Measurements from ENCODE around the gene CDNF.
A peak's percentile ranks its signal among the peaks of the same experiment; 100 is the strongest.
"Not testable (repeated sequence)": the region's sequence is repeated elsewhere in the genome, so short reads cannot be mapped to it uniquely, and the experiment has no call there.

CDNF gene

DNA sequence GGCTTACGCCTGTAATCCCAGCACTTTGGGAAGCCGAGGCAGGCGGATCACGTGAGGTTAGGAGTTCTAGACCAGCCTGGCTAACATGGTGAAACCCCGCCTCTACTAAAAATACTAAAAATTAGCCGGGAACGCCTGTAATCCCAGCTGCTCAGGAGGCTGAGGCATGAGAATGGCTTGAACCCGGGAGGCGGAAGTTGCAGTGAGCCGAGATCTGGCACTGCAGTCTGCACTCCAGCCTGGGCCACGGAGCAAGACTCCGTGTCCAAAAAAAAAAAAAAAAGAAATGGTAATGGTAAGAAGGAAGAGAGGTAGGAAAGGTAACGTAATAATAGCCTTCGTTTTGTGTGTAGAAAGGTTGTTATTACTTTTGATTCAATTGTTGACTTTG is 1.5 kb upstream of the CDNF start:
- DNase-seq (ENCODE audit: low spot score) = no peak

- DNase-seq (ENCODE audit: low spot score) = no peak
Observed at GRCh38 chr10:14838582-14839304, 906 bp upstream of the CDNF start.

DNA sequence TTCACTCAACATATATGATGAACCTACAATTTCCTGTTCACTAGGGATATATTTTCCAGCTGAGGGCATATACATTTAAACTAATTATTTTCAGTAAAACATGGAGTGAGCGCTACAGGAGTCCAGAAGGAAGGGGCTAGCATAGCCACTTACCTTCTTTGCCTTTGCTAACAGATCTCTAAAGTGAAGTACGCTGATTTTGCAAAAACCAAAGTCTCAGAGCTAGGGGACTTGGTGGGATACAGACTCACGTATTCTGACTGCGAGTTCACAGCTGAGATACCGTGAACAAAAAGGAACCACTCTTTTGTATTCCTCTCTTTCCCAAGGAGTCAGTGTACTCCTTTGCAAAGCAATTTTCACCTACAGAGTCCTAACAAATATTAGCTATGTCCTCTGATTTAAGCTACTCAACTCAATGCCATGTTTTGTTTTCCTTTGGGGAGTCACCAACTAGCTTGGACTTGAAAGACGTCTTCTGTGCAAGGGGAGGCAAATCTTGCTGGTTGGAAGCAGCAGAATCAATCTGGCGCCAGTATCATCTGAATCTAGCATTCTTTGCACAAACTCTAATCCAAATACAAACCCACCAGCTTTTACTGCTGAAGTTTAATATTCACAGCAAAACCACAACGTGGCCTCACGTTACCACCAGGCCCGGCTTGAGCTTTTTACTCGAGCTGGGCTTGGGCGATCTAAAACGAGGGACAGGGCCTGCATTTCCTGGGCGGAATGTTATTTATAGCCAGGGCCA is 657 bp downstream of the CDNF start:
- DNase-seq (ENCODE audit: low spot score) = no peak

DNA sequence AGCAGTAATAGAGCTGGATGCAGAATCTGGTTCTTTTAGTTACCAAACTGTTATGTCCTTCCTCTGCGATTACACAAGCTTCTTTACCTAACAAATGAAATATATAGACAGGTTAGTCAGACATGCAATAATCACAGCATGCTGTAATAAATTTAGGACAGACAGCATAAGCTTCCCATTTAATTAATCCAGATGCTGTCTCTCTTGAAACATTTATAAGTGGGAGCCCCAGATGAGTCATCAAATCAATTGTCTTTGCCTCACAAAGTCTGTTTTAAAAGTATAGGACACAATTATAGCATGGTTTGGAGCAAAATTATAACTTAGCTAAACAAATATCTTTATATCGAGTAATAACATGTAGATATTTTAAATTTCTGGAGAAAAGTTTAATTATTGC is 1.6 kb downstream of the CDNF start:
- DNase-seq (ENCODE audit: low spot score) = no peak

- no peak for DNase-seq (ENCODE audit: low spot score)
Observed at GRCh38 chr10:14833106-14833505, 4.7 kb downstream of the CDNF start.

DNA sequence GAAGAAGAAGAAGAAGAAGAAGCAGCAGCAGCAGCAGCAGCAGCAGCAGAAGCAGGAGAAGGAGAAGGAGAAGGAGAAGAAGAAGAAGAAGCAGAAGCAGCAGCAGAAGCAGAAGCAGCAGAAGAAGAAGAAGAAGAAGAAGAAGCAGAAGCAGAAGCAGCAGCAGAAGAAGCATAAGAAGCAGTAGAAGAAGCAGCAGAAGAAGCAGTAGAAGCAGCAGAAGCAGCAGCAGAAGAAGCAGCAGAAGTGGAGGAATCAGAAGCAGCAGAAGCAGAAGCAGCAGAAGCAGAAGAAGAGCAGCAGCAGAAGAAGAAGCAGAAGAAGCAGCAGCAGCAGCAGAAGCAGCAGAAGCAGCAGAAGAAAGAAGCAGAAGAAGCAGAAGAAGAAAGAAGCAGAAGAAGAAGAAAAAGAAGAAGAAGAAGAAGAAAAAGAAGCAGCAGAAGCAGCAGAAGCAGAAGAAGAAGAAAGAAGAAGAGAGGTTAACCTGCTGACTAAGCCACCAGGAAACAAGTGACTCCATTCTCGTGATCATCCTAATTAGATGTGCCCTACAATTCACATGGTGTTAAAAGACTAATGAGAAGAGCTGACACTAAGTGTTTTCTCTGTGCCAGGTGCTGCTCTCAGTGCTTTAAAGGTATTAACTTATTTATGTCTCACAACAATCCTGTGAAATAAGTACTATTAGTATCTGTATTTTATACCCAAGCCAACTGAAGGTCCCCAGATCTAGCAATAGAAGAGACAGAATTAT is 11.6 kb downstream of the CDNF start:
- DNase-seq (ENCODE audit: low spot score) = no peak

DNA sequence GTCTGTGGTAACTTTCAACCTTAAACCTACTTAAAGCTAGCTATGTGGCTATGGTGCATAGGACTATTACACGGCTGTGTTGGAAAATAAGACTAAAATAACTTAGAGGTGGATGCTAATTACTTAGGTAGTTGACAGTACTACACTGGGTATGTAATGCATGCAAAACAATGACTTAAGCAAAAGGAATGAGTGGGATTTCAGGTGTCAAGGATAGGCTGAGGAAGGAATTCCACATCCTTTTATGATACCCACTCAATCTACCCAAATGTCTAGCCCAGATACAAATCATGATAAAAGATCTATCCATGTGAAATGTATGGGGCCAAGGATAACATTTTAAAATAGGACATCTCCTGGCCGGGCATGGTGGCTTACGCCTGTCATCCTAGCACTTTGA is 13.9 kb downstream of the CDNF start:
- DNase-seq (ENCODE audit: low spot score) = no peak

DNA sequence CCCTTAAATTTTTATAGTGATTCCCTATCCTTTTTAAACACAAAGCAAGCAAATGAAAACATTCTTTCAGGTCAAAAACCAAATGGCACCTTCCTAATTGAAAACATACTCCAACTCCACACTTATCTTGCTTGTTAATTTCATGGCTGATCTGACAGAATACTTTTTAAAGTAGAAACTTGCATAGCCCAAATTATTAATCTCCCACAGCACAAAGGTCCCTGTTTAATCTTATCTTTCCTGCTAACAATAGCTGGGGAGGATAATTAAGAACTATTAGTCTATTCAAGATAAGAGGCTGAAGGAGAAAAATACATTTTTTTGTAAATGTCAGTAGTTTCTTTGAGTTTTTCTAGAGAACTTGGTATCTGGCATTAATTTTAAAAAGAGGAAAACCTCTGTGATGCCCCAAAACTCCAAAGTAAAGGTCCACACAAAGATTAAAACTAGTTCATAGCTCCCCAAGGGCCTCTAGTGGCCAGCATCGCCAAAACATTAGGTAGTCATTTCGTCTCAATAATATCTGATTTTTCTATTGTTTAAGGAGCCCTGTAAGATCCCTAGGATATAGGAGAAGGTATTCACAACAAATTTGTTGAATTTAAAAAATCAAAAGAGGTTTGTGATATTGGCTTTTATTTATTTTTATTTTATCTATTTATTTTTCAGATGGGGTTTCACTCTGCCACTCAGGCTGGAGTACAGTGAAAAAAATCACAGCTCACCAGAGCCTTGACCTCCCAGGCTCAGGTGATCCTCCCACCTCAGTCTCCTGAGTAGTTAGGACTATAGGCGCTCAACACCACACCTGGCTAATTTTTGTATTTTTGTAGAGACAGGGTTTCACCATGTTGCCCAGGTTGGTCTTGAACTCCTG is 14.7 kb downstream of the CDNF start:
- DNase-seq (ENCODE audit: low spot score) = peak; percentile 59

GRCh38 chr10:14821635-14822375 is 16.0 kb downstream of the CDNF start:
- DNase-seq (ENCODE audit: low spot score) = no peak

DNA sequence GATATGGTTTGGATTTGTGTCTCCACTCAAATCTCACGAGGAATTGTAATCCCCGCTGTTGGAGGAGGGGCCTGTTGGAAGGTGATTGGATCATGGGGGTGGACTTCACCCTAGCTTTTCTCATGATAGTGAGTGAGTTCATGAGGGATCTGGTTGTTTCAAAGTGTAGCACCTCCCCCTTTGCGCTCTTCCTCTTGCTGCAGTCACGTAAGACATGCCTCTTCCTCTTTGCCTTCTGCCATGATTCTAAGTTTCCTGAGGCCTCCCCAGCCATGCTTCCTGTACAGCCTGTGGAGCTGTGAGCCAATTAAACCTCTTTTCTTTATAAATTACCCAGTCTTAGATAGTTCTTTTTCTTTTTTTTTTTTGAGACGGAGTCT is 17.1 kb downstream of the CDNF start:
- no peak for DNase-seq (ENCODE audit: low spot score)

DNA sequence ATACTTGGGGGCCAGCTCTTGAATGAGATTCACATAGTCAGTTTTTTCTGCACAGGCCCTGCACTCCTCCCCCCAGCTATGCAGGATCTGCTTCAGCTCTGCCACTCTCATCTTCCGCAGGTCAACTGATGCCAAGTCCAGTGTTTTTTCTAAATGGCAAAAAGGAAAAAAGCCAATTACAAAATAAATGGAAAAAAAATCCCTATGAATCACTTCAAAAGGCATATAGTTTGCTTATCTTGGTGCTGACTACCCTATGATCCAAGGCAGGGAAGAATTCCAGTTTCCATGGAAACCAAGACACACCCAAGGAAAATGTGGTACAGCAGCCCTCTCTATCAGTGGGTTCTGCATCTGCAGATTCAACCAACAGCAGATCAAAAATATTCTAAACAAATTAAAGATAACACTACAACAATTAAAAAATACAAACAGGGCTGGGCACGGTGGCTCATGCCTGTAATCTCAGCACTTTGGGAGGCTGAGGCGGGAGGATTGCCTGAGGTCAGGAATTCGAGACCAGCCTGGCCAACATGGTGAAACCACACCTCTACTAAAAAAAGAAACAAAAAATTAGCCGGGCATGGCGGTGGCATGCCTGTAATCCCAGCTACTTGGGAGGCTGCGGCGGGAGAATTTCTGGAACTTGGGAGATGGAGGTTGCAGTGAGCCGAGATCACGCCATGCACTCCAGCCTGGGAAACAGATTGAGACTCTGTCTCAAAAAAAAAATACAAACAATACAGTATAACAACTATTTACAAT is 17.6 kb downstream of the CDNF start:
- DNase-seq (ENCODE audit: low spot score) = no peak

GRCh38 chr10:14816717-14817116 is 21.1 kb downstream of the CDNF start:
- not testable (repeated sequence) for DNase-seq (ENCODE audit: low spot score)

- DNase-seq (ENCODE audit: low spot score) = no peak
Observed at GRCh38 chr10:14815681-14816080, 22.2 kb downstream of the CDNF start.

GRCh38 chr10:14812271-14812670 is 25.6 kb downstream of the CDNF start:
- no peak for DNase-seq (ENCODE audit: low spot score)

- no peak for DNase-seq (ENCODE audit: low spot score)
Observed at GRCh38 chr10:14810969-14811953, 26.6 kb downstream of the CDNF start.

DNA sequence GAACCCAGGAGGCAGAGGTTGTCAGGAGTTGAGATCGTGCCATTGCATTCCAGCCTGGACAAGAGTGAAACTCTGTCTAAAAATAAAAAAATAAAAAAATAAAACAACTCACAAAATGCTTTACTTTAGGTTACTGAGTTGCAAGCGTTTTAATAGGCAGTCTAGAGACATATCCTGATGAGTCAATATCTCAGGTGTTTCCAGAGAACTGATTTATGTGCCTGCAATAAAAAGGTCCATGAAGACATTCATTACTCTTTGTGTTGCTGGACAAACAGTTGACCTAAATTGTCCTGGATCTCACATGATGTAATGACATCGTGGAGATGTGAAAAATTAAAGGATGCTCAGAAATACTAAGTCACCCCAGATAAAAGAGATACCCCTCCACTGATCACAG is 31.5 kb downstream of the CDNF start:
- DNase-seq (ENCODE audit: low spot score) = no peak

DNA sequence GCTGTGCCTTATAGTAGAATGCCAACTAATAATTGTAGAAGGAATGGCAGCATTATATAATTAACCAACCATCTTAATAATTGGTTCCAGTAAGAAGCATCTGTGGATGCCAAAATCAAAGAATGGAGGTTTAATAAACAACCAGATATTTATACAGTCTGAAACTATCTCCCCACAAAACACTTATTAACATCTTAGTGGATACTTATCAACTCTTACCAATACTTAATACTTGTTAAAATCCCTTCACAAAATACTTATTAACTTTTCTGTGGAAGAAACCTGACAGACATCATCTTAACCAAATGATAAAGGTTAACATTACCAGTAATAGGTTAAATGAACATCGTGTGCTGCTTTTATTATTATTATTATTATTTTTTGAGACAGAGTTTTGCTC is 34.0 kb downstream of the CDNF start:
- no peak for DNase-seq (ENCODE audit: low spot score)

- DNase-seq (ENCODE audit: low spot score) = no peak
Observed at GRCh38 chr10:14801723-14802122, 36.1 kb downstream of the CDNF start.

DNA sequence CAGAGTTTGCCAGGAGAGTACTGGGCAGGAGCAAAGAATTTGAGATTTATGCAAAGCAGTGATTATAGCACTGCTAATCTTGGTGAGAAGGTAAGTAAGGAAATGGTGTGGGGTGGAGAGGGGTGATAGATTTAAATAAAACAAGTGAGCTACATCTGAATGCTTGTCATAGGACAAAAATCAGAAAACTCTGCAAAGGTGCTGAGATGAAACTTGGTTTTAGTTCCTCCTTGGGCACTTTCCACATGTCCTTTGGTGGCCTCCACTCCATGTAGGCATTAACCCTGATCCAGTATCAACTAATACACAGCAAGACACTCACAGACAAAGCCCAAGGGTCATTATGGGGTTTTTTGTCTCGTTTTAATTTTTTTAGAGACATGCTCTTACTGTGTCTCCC is 37.4 kb downstream of the CDNF start:
- no peak for DNase-seq (ENCODE audit: low spot score)

Measured in globus pallidus (tissue), 1 donor.